GM13976 (cell line): ENCODE results near the gene APBA2.

Experiments
- DNase-seq: peaks from one replicate; pipeline ENCODE4 v3.0.0; 2012; ENCODE audit warnings: low spot score
- CTCF ChIP-seq: IDR thresholded peaks from 2 replicates; pipeline ENCODE4 v1.5.1; 2012; ENCODE audit warnings: borderline replicate concordance, mild to moderate bottlenecking; ENCODE audit not compliant: insufficient read depth; ENCODE audit errors: extremely low read depth, missing control alignments, control extremely low read depth
- in situ Hi-C: fragments of 300-500 bp; cut with MboI; formaldehyde crosslinking; loops from one replicate; pipeline ENCODE4 v1.12.0; 2022; ENCODE audit warnings: low sequenced_read_pairs, mixed read lengths, inconsistent platforms; ENCODE audit not compliant: unreplicated experiment

The APBA2 gene

GRCh38 chr15:29143293-29143692, 257.5 kb downstream of the APBA2 start:
- in situ Hi-C loops: no loop called here
- DNase-seq: no peak
- TF ChIP-seq CTCF: no peak

GRCh38 chr15:29143909-29144635, 258.3 kb downstream of the APBA2 start:
- no peak for TF ChIP-seq CTCF
- in situ Hi-C loops: no loop called here
- DNase-seq: no peak

GRCh38 chr15:29149738-29150075, 263.9 kb downstream of the APBA2 start:
- no peak for TF ChIP-seq CTCF
- in situ Hi-C loops: no loop called here
- no peak for DNase-seq

GRCh38 chr15:29150515-29151483, 265.0 kb downstream of the APBA2 start:
- no peak for TF ChIP-seq CTCF
- DNase-seq: no peak
- in situ Hi-C loops: no loop called here

- in situ Hi-C loops: no loop called here
- TF ChIP-seq CTCF: no peak
- no peak for DNase-seq
These were observed 265.7 kb downstream of the APBA2 start for GRCh38 chr15:29151484-29151857.

GRCh38 chr15:29156521-29156920, 270.7 kb downstream of the APBA2 start:
- DNase-seq: no peak
- in situ Hi-C loops: no loop called here
- no peak for TF ChIP-seq CTCF
